ENCODE data around the gene ARHGEF1. TPM values are rescaled to one million over a fixed set of nuclear protein-coding genes. Genes with fewer than 3 reads are reported as not detected.

Gene ARHGEF1
- total RNA-seq, 4 donors from 2014 or later: 54.5 to 71.8 (median 59.7) TPM

GRCh38 chr19:41887711-41888382 is 4.9 kb downstream of the ARHGEF1 start:
- Histone ChIP-seq H3K27me3 (no peaks in the 10 kb centered on the region), H3K4me3 (no peak overlapping the region), H3K4me1 (peaks cover 34 to 47% (median 41%) of the 10 kb centered on the region in 4 donors), H3K9me3 (no peaks in the 10 kb centered on the region), H3K36me3 (peaks cover 15 to 54% (median 48%) of the 10 kb centered on the region in 4 donors), H3K27ac (replicated peaks in 1 of 4) (no peak overlapping the region)
- intact Hi-C loops (cut with DNase I): no loop called here
- no peak for DNase-seq (ENCODE audit: extremely low spot score)
- TF ChIP-seq POLR2A (IDR thresholded peaks at IDR 0.05; ENCODE audit: low read depth) (no peak), CTCF (IDR thresholded peaks at IDR 0.05) (no peak), POLR2AphosphoS5 (IDR thresholded peaks at IDR 0.05) (no peak), EP300 (IDR thresholded peaks at IDR 0.05) (no peak)
- WGBS: 45% methylated on average over 10 of the region's 17 CpGs

- Histone ChIP-seq H3K27ac (replicated peaks in 1 of 4) (no peak overlapping the region), H3K4me1 (peaks cover 34 to 39% (median 36%) of the 10 kb centered on the region in 4 donors), H3K36me3 (peaks cover 15 to 58% (median 53%) of the 10 kb centered on the region in 4 donors), H3K27me3 (no peaks in the 10 kb centered on the region), H3K4me3 (no peak overlapping the region), H3K9me3 (no peaks in the 10 kb centered on the region)
- DNase-seq (ENCODE audit: extremely low spot score): no peak
- 93% methylated on average over 11 of the region's 12 CpGs for WGBS
- intact Hi-C loops (cut with DNase I): no loop called here
- TF ChIP-seq EP300 (IDR thresholded peaks at IDR 0.05): no peak
- no peak for TF ChIP-seq POLR2A (IDR thresholded peaks at IDR 0.05; ENCODE audit: low read depth)
- TF ChIP-seq POLR2AphosphoS5 (IDR thresholded peaks at IDR 0.05): no peak
- TF ChIP-seq CTCF (IDR thresholded peaks at IDR 0.05): no peak
These were observed 5.9 kb downstream of the ARHGEF1 start for GRCh38 chr19:41888926-41889325.

GRCh38 chr19:41889896-41890295 is 6.9 kb downstream of the ARHGEF1 start:
- intact Hi-C loops (cut with DNase I): no loop called here
- Histone ChIP-seq H3K4me1 (peaks cover 28 to 33% (median 30%) of the 10 kb centered on the region in 4 donors), H3K27ac (replicated peaks in 1 of 4) (no peak overlapping the region), H3K4me3 (no peak overlapping the region), H3K27me3 (no peaks in the 10 kb centered on the region), H3K9me3 (no peaks in the 10 kb centered on the region), H3K36me3 (peaks cover 23 to 68% (median 62%) of the 10 kb centered on the region in 4 donors)
- TF ChIP-seq CTCF (IDR thresholded peaks at IDR 0.05): no peak
- TF ChIP-seq POLR2AphosphoS5 (IDR thresholded peaks at IDR 0.05): no peak
- no peak for TF ChIP-seq EP300 (IDR thresholded peaks at IDR 0.05)
- no peak for DNase-seq (ENCODE audit: extremely low spot score)
- 89% methylated on average over 8 of the region's 8 CpGs for whole genome bisulfite sequencing

GRCh38 chr19:41890936-41891335 is 8.0 kb downstream of the ARHGEF1 start:
- peaks cover 17 to 22% (median 20%) of the 10 kb centered on the region in 4 donors for H3K4me1 ChIP-seq
- intact Hi-C loops (cut with DNase I): no loop called here
- no peak for DNase-seq (ENCODE audit: extremely low spot score)
- TF ChIP-seq EP300 (IDR thresholded peaks at IDR 0.05): no peak
- no peak overlapping the region for H3K27ac ChIP-seq (replicated peaks in 1 of 4)
- H3K27me3 ChIP-seq: no peaks in the 10 kb centered on the region
- H3K4me3 ChIP-seq: no peak overlapping the region
- peaks cover 34 to 76% (median 71%) of the 10 kb centered on the region in 4 donors for H3K36me3 ChIP-seq
- 96% methylated on average over 4 of the region's 4 CpGs for WGBS
- H3K9me3 ChIP-seq: no peaks in the 10 kb centered on the region

- Histone ChIP-seq H3K9me3 (no peaks in the 10 kb centered on the region), H3K4me1 (peaks cover 6 to 8% (median 7%) of the 10 kb centered on the region in 4 donors), H3K36me3 (peaks cover 41 to 90% (median 79%) of the 10 kb centered on the region in 4 donors), H3K27ac (replicated peaks in 1 of 4) (no peak overlapping the region), H3K27me3 (no peaks in the 10 kb centered on the region), H3K4me3 (no peak overlapping the region)
- DNase-seq (ENCODE audit: extremely low spot score): no peak
- intact Hi-C loops (cut with DNase I): no loop called here
- WGBS: 87% methylated on average over 24 of the region's 34 CpGs
- TF ChIP-seq EP300 (IDR thresholded peaks at IDR 0.05) (no peak), POLR2AphosphoS5 (IDR thresholded peaks at IDR 0.05) (no peak), CTCF (IDR thresholded peaks at IDR 0.05) (no peak), POLR2A (IDR thresholded peaks at IDR 0.05; ENCODE audit: low read depth) (no peak)
These were observed 9.4 kb downstream of the ARHGEF1 start for GRCh38 chr19:41892173-41892902.
